ENCODE data around the gene MEIKIN.

Gene MEIKIN

GRCh38 chr5:131984956-131985665 is 39.6 kb upstream of the MEIKIN start:
- TF ChIP-seq CTCF (IDR thresholded peaks at IDR 0.05; ENCODE audit: low read depth, low read length) (no peak), POLR2A (IDR thresholded peaks at IDR 0.05; ENCODE audit: extremely low read depth, insufficient read length) (no peak), MYC (IDR thresholded peaks at IDR 0.05; ENCODE audit: low read depth, low read length) (no peak), MAX (IDR thresholded peaks at IDR 0.05; ENCODE audit: low read depth, low read length) (no peak)
- no peak overlapping the region for H3K4me3 ChIP-seq (ENCODE audit: low read depth, low read length)
- DNase-seq (ENCODE audit: low read depth) = no peak

GRCh38 chr5:131983244-131983771 is 37.8 kb upstream of the MEIKIN start:
- TF ChIP-seq CTCF (IDR thresholded peaks at IDR 0.05; ENCODE audit: low read depth, low read length) (no peak), POLR2A (IDR thresholded peaks at IDR 0.05; ENCODE audit: extremely low read depth, insufficient read length) (no peak), MYC (IDR thresholded peaks at IDR 0.05; ENCODE audit: low read depth, low read length) (no peak), MAX (IDR thresholded peaks at IDR 0.05; ENCODE audit: low read depth, low read length) (no peak)
- no peak overlapping the region for H3K4me3 ChIP-seq (ENCODE audit: low read depth, low read length)
- no peak for DNase-seq (ENCODE audit: low read depth)

GRCh38 chr5:131981516-131981915 is 36.1 kb upstream of the MEIKIN start:
- no peak overlapping the region for H3K4me3 ChIP-seq (ENCODE audit: low read depth, low read length)
- no peak for TF ChIP-seq MYC (IDR thresholded peaks at IDR 0.05; ENCODE audit: low read depth, low read length)
- no peak for DNase-seq (ENCODE audit: low read depth)

GRCh38 chr5:131980696-131981095 is 35.2 kb upstream of the MEIKIN start:
- H3K4me3 ChIP-seq (ENCODE audit: low read depth, low read length) = no peak overlapping the region
- TF ChIP-seq MAX (IDR thresholded peaks at IDR 0.05; ENCODE audit: low read depth, low read length) (no peak), POLR2A (IDR thresholded peaks at IDR 0.05; ENCODE audit: extremely low read depth, insufficient read length) (no peak), MYC (IDR thresholded peaks at IDR 0.05; ENCODE audit: low read depth, low read length) (no peak), CTCF (IDR thresholded peaks at IDR 0.05; ENCODE audit: low read depth, low read length) (no peak)
- no peak for DNase-seq (ENCODE audit: low read depth)

- TF ChIP-seq POLR2A (IDR thresholded peaks at IDR 0.05; ENCODE audit: extremely low read depth, insufficient read length) = no peak
- no peak for TF ChIP-seq MAX (IDR thresholded peaks at IDR 0.05; ENCODE audit: low read depth, low read length)
- TF ChIP-seq CTCF (IDR thresholded peaks at IDR 0.05; ENCODE audit: low read depth, low read length) = no peak
- no peak for TF ChIP-seq MYC (IDR thresholded peaks at IDR 0.05; ENCODE audit: low read depth, low read length)
- H3K4me3 ChIP-seq (ENCODE audit: low read depth, low read length) = no peak overlapping the region
- no peak for DNase-seq (ENCODE audit: low read depth)
These were observed 34.4 kb upstream of the MEIKIN start for GRCh38 chr5:131979816-131980215.

GRCh38 chr5:131977212-131977604 is 31.7 kb upstream of the MEIKIN start:
- DNase-seq (ENCODE audit: low read depth) = no peak
- TF ChIP-seq MAX (IDR thresholded peaks at IDR 0.05; ENCODE audit: low read depth, low read length) (no peak), CTCF (IDR thresholded peaks at IDR 0.05; ENCODE audit: low read depth, low read length) (no peak), MYC (IDR thresholded peaks at IDR 0.05; ENCODE audit: low read depth, low read length) (no peak), POLR2A (IDR thresholded peaks at IDR 0.05; ENCODE audit: extremely low read depth, insufficient read length) (no peak)
- no peak overlapping the region for H3K4me3 ChIP-seq (ENCODE audit: low read depth, low read length)

Data from NB4 (cell line).